Transverse colon (tissue), 4 donors: ENCODE measurements around the gene SNRNP70. TPM values are rescaled to one million over a fixed set of nuclear protein-coding genes. Genes with fewer than 3 reads are reported as not detected.

Source experiments
- DNase-seq: peaks from one replicate; pipeline ENCODE4 v3.0.0-alpha.2; 2019
- H3K27ac ChIP-seq, 4 donors: fragments of 200-600 bp; sonication (generic); 2 replicates each; pipeline ENCODE4 v1.5.1; 2016 to 2018; ENCODE audit warnings: inconsistent platforms in 4 of 4
- H3K27me3 ChIP-seq: fragments of 200-600 bp; sonication (generic); 2 replicates; pipeline ENCODE4 v1.5.1; 2017; ENCODE audit warnings: inconsistent platforms
- H3K36me3 ChIP-seq, 4 donors: fragments of 200-600 bp; sonication (generic); 2 replicates each; pipeline ENCODE4 v1.5.1; 2017 to 2019; ENCODE audit warnings: inconsistent platforms in 4 of 4
- H3K4me1 ChIP-seq, 4 donors: fragments of 200-600 bp; sonication (generic); 2 replicates each; pipeline ENCODE4 v1.5.1; 2017 to 2020; ENCODE audit warnings: inconsistent platforms in 4 of 4
- H3K4me3 ChIP-seq, 4 donors: fragments of 200-600 bp; sonication (generic); 1 replicate in 1 of 4; 2 replicates in 3 of 4; pipeline versions ENCODE4 v1.5.1 to v1.6.1; 2017 to 2019; ENCODE audit warnings: inconsistent platforms in 4 of 4
- H3K9me3 ChIP-seq, 2 donors: fragments of 200-600 bp; sonication (generic); 2 replicates each; pipeline ENCODE4 v1.5.1; 2017 to 2019; ENCODE audit warnings: inconsistent platforms in 2 of 2
- EP300 ChIP-seq: sonication (generic); formaldehyde crosslinking; IDR thresholded peaks from one replicate; pipeline ENCODE4 v1.6.1; 2017; ENCODE audit warnings: antibody characterized with exemption, low read depth
- POLR2A ChIP-seq: fragments of 450-650 bp; IDR thresholded peaks from one replicate; pipeline ENCODE4 v1.6.1; 2016; ENCODE audit warnings: antibody characterized with exemption, mild to moderate bottlenecking, moderate library complexity
- POLR2AphosphoS5 ChIP-seq, 3 donors: sonication (generic); formaldehyde crosslinking; IDR thresholded peaks; one replicate each; pipeline ENCODE4 v1.6.1; 2016; ENCODE audit warnings: antibody characterized with exemption in 3 of 3
- WGBS, 2 donors: methylation state at CpG; one replicate each; pipeline ENCODE4 v1.1.5; 2018; ENCODE audit warnings: low coverage in 1 of 2; 5-methylcytosine and 5-hydroxymethylcytosine counted together
- in situ Hi-C, 4 donors: fragments of 200-750 bp; cut with MboI; loops; one replicate each; pipeline versions ENCODE4 v1.15.0 to v1.15.1; 2017; ENCODE audit warnings: low sequenced_read_pairs in 3 of 4, low pct_ligation_motif_present in 1 of 4, low pct_unique_long_range_greater_than_20kb in 1 of 4
- intact Hi-C: fragments of 100-400 bp; cut with DNase I; formaldehyde crosslinking; loops from one replicate; pipeline ENCODE4 v1.15.1; 2023; ENCODE audit warnings: low total_unique reads
- total RNA-seq, 4 donors: library from RNA; depleted of rRNA; stranded (reverse); fragments of >200 nt; gene quantifications; one replicate each; pipeline ENCODE4 v1.1.0, GENCODE V29; 2016
- TF ChIP-seq, protein P1 (sequence below), 5 experiments: fragments of 200-600 bp in 3 of 5; fragments of 450-650 bp in 2 of 5; sonication (generic) in 3 of 5; IDR thresholded peaks; 1 replicate in 2 of 5; 2 replicates in 3 of 5; pipeline ENCODE4 v1.5.1; 2016 to 2017; ENCODE audit warnings: antibody characterized with exemption in 5 of 5, inconsistent platforms in 3 of 5, mild to moderate bottlenecking in 2 of 5, moderate library complexity in 1 of 5

Gene SNRNP70
- total RNA-seq, 4 donors from 2014 or later, result 216 to 682 (median 292) TPM

DNA sequence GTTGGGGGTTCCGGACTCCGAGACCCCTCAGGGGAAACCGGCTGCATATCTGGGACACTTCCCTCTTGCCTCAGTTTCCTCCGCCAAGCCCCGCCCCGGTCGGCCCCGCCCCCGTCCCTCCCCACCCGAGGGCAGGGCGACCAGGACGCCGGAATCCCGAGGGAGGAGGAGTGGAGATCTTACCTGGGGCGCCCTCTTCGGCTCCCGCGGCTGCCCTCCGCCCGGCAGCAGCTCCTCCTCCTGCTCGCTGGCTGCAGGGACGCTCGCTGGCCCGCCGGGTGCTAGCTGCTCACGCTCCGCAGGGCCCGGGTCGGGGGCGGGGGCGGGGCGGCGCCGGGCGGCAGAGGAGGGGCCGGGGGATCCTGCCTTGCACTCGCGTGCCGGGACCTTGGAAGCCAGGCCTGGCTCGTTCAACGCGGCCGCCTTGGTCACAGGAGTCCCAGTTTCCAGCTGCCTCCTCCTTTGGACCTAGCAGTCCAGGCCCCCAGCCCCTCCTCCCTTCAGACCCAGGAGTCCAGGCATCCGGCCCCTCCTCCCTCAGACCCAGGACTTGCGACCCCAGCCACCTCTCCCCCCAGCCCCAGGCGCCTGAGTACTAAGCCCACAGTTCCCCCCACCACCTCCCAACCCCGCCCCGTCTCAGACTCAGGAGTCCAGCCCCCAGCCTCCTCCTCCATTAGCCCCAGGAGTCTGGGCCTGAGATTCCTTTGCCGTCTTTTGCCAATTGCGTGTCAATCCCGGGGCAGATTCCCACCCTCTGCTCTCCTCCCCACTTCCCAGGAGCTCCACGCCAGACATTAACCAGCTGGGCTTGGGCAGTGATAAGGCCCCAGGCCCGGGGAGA lies 20.3 kb upstream of the SNRNP70 start, which contains the start of gene NTF4:
Gene NTF4 (minus strand): TSS at position 51 of the 844 bp plus-strand sequence. CDS start 2,821 bp downstream, outside the sequence.
- peak within 1 kb of the TSS in 1 of 4 donors; percentile 29 for H3K4me3 ChIP-seq
- no peaks in the 10 kb centered on the region for H3K36me3 ChIP-seq
- no peak within 1 kb of the TSS for H3K27ac ChIP-seq
- H3K9me3 ChIP-seq, result no peaks in the 10 kb centered on the region
- no peak for DNase-seq
- in situ Hi-C loops (no loop called here), intact Hi-C loops (no loop called here)
- TF ChIP-seq POLR2AphosphoS5 (IDR thresholded peaks at IDR 0.05) (no peak), POLR2A (no peak), EP300 (no peak)
- TF ChIP-seq, protein P1, sequence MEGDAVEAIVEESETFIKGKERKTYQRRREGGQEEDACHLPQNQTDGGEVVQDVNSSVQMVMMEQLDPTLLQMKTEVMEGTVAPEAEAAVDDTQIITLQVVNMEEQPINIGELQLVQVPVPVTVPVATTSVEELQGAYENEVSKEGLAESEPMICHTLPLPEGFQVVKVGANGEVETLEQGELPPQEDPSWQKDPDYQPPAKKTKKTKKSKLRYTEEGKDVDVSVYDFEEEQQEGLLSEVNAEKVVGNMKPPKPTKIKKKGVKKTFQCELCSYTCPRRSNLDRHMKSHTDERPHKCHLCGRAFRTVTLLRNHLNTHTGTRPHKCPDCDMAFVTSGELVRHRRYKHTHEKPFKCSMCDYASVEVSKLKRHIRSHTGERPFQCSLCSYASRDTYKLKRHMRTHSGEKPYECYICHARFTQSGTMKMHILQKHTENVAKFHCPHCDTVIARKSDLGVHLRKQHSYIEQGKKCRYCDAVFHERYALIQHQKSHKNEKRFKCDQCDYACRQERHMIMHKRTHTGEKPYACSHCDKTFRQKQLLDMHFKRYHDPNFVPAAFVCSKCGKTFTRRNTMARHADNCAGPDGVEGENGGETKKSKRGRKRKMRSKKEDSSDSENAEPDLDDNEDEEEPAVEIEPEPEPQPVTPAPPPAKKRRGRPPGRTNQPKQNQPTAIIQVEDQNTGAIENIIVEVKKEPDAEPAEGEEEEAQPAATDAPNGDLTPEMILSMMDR (IDR thresholded peaks at IDR 0.05), result no peak
- WGBS, 2 donors, result 7% methylated on average over 6 to 38 of the region's 53 CpGs
- H3K27me3 ChIP-seq, result peaks cover 99% of the 10 kb centered on the region
- peaks cover 0 to 11% (median 9%) of the 10 kb centered on the region in 4 donors for H3K4me1 ChIP-seq

DNA sequence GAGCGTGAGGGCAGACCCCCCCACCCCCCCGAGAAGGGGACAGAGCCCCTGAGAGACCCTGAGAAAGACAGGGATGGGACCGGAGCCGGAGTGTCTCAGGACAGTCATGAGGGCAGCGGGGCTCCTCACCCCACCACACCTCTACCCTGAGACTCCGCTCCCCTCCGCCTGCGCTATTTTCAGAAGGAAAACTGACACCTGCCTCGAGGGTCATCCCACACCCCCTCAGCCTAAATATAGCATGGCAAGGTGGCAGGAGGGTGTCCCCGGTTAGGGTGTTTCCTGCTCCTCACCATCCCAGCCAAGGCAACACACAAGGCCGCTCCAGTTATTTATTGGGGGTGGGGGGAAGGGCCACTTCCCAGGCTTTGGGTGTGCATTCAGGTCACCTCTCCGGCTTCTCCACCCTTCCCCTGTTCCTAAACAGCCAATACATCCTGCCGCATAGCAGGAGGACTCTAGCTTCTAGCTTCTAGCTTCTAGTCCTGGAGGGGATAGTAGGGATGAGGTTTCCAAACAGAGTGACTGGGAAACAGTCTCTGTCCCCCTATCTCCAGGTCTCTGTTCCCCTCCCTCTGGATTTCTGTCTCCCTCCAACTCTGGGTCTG lies 19.2 kb upstream of the SNRNP70 start:
- Histone ChIP-seq H3K4me1 (peaks cover 0 to 11% (median 9%) of the 10 kb centered on the region in 4 donors), H3K9me3 (no peaks in the 10 kb centered on the region), H3K27ac (no peak overlapping the region), H3K4me3 (no peak overlapping the region), H3K36me3 (no peaks in the 10 kb centered on the region), H3K27me3 (peaks cover 100% of the 10 kb centered on the region)
- no peak for DNase-seq
- intact Hi-C loops, result no loop called here
- in situ Hi-C loops, result no loop called here
- TF ChIP-seq POLR2AphosphoS5 (IDR thresholded peaks at IDR 0.05) (no peak), POLR2A (no peak), EP300 (no peak)
- TF ChIP-seq, protein P1 (IDR thresholded peaks at IDR 0.05), result no peak
- 13 to 53% methylated on average over 5 to 12 of the region's 13 CpGs for WGBS, 2 donors

DNA sequence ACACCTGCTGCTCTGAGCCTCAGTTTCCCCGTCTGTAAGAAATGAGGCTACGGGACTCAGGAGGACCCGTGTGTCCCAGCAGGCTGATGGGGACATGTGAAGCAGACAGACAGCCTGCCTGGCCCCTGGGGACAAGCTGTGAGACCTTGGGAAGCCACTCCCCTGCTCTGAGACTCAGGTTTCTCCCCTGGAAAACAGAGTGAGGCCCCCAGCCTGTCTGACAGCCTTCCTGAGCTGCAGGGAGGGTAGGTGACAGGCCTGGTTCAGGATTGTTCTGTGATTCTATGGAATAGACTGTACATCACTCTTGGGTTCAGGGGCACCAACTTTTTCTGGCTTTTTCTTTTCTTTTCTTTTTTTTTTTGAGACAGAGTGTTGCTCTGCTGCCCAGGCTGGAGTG lies 17.7 kb upstream of the SNRNP70 start:
- in situ Hi-C loops (no loop called here), intact Hi-C loops (no loop called here)
- Histone ChIP-seq H3K9me3 (no peaks in the 10 kb centered on the region), H3K4me3 (no peak overlapping the region), H3K4me1 (peaks cover 0 to 17% (median 12%) of the 10 kb centered on the region in 4 donors), H3K27ac (no peak overlapping the region), H3K36me3 (no peaks in the 10 kb centered on the region), H3K27me3 (peaks cover 100% of the 10 kb centered on the region)
- 52 to 80% methylated on average over 1 to 3 of the region's 3 CpGs for WGBS, 2 donors
- TF ChIP-seq EP300 (no peak), POLR2AphosphoS5 (IDR thresholded peaks at IDR 0.05) (no peak), POLR2A (no peak)
- TF ChIP-seq, protein P1 (IDR thresholded peaks at IDR 0.05), result no peak
- DNase-seq, result no peak

DNA sequence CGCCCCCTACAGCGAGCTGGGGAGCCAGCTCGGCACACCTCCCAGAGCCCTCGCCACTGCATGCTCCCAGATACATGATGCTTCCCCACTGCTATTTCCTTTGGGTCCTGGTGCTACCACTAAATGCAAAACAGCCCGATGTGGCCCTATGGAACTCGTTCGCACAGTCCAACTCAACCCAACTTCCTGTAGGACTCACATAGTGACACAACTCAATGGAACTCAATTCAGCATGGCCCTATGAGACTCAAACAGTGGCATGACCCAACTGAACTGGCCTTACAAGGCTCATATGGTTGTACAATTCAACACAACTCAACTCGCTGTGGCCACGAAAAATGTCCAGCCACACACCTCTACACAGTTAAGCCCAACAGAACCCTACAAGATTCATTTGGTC lies 16.2 kb upstream of the SNRNP70 start:
- Histone ChIP-seq H3K4me3 (no peak overlapping the region), H3K4me1 (peaks cover 0 to 17% (median 12%) of the 10 kb centered on the region in 4 donors), H3K27ac (no peak overlapping the region), H3K9me3 (no peaks in the 10 kb centered on the region), H3K27me3 (peaks cover 100% of the 10 kb centered on the region), H3K36me3 (no peaks in the 10 kb centered on the region)
- in situ Hi-C loops, result no loop called here
- no peak for DNase-seq
- 92% methylated on average over 9 of the region's 9 CpGs; no CpG with 5 or more reads in 1 of the 2 donors for WGBS, 2 donors
- no peak for TF ChIP-seq POLR2A
- no peak for TF ChIP-seq POLR2AphosphoS5 (IDR thresholded peaks at IDR 0.05)
- no peak for TF ChIP-seq EP300
- TF ChIP-seq, protein P1 (IDR thresholded peaks at IDR 0.05), result no peak
- intact Hi-C loops, result no loop called here
